ENCODE results near the gene SCN5A.

The SCN5A gene

GRCh38 chr3:38602576-38603250, 46.8 kb downstream of the SCN5A start:
- Histone ChIP-seq H3K4me3 (ENCODE audit: low read length) (no peak overlapping the region), H2BK5ac (ENCODE audit: low read length) (no peak overlapping the region), H3K4me2 (ENCODE audit: low read length) (no peak overlapping the region), H3K56ac (ENCODE audit: low read length) (no peak overlapping the region), H3K36me3 (ENCODE audit: control insufficient read depth, insufficient read depth, low read length) (no peaks in the 10 kb centered on the region), H3K79me1 (ENCODE audit: low read length) (no peaks in the 10 kb centered on the region), H3K18ac (ENCODE audit: low read length) (no peak overlapping the region), H3K4me1 (ENCODE audit: control insufficient read depth, low read depth, low read length) (peaks cover 1% of the 10 kb centered on the region), H3K4ac (ENCODE audit: low read depth, low read length) (no peak overlapping the region), H4K5ac (ENCODE audit: low read length) (no peak overlapping the region), H3K27ac (ENCODE audit: low read depth, low read length) (no peak overlapping the region), H3K27me3 (ENCODE audit: insufficient read depth, low read length, poor library complexity) (no peaks in the 10 kb centered on the region), H4K8ac (ENCODE audit: low read depth, low read length) (no peak overlapping the region), H3K23ac (ENCODE audit: low read length) (no peak overlapping the region), H3K9ac (ENCODE audit: low read length) (no peak overlapping the region), H3K79me2 (ENCODE audit: control insufficient read depth, insufficient read depth, low read length) (no peaks in the 10 kb centered on the region), H2BK15ac (replicated peaks; ENCODE audit: low read depth) (no peak overlapping the region), H2BK120ac (ENCODE audit: low read depth, low read length) (no peak overlapping the region), H2AK5ac (ENCODE audit: low read length) (no peak overlapping the region)
- WGBS (ENCODE audit: extremely low coverage, insufficient coverage, low lambda C conversion rate) = no CpG with 5 or more reads among the region's 7 CpGs
- DNase-seq = no peak

- no CpG with 5 or more reads among the region's 3 CpGs for WGBS (ENCODE audit: extremely low coverage, insufficient coverage, low lambda C conversion rate)
- Histone ChIP-seq H3K27ac (ENCODE audit: low read depth, low read length) (no peak overlapping the region), H2BK5ac (ENCODE audit: low read length) (no peak overlapping the region), H3K56ac (ENCODE audit: low read length) (no peak overlapping the region), H2BK15ac (replicated peaks; ENCODE audit: low read depth) (no peak overlapping the region), H3K18ac (ENCODE audit: low read length) (no peak overlapping the region), H3K27me3 (ENCODE audit: insufficient read depth, low read length, poor library complexity) (no peaks in the 10 kb centered on the region), H2BK120ac (ENCODE audit: low read depth, low read length) (no peak overlapping the region), H4K5ac (ENCODE audit: low read length) (no peak overlapping the region), H3K4me3 (ENCODE audit: low read length) (no peak overlapping the region), H2AK5ac (ENCODE audit: low read length) (no peak overlapping the region), H3K4me1 (ENCODE audit: control insufficient read depth, low read depth, low read length) (peaks cover 1% of the 10 kb centered on the region), H4K8ac (ENCODE audit: low read depth, low read length) (no peak overlapping the region), H3K9ac (ENCODE audit: low read length) (no peak overlapping the region), H3K23ac (ENCODE audit: low read length) (no peak overlapping the region), H3K4me2 (ENCODE audit: low read length) (no peak overlapping the region), H3K79me2 (ENCODE audit: control insufficient read depth, insufficient read depth, low read length) (no peaks in the 10 kb centered on the region), H3K4ac (ENCODE audit: low read depth, low read length) (no peak overlapping the region), H3K36me3 (ENCODE audit: control insufficient read depth, insufficient read depth, low read length) (no peaks in the 10 kb centered on the region), H3K79me1 (ENCODE audit: low read length) (no peaks in the 10 kb centered on the region)
- peak; percentile 66 for DNase-seq
Observed at GRCh38 chr3:38601956-38602550, 47.4 kb downstream of the SCN5A start.

- H3K18ac ChIP-seq (ENCODE audit: low read length) = no peak overlapping the region
- WGBS (ENCODE audit: extremely low coverage, insufficient coverage, low lambda C conversion rate) = no CpG with 5 or more reads among the region's 1 CpG
- H3K4me3 ChIP-seq (ENCODE audit: low read length) = no peak overlapping the region
- no peak overlapping the region for H2BK120ac ChIP-seq (ENCODE audit: low read depth, low read length)
- peak; percentile 39 for DNase-seq
- no peaks in the 10 kb centered on the region for H3K79me2 ChIP-seq (ENCODE audit: control insufficient read depth, insufficient read depth, low read length)
- no peak overlapping the region for H3K56ac ChIP-seq (ENCODE audit: low read length)
- no peaks in the 10 kb centered on the region for H3K36me3 ChIP-seq (ENCODE audit: control insufficient read depth, insufficient read depth, low read length)
- peaks cover 1% of the 10 kb centered on the region for H3K4me1 ChIP-seq (ENCODE audit: control insufficient read depth, low read depth, low read length)
- no peak overlapping the region for H3K23ac ChIP-seq (ENCODE audit: low read length)
- H3K79me1 ChIP-seq (ENCODE audit: low read length) = no peaks in the 10 kb centered on the region
- H4K5ac ChIP-seq (ENCODE audit: low read length) = no peak overlapping the region
- H2AK5ac ChIP-seq (ENCODE audit: low read length) = no peak overlapping the region
- no peak overlapping the region for H3K4ac ChIP-seq (ENCODE audit: low read depth, low read length)
- H4K8ac ChIP-seq (ENCODE audit: low read depth, low read length) = no peak overlapping the region
- H3K4me2 ChIP-seq (ENCODE audit: low read length) = no peak overlapping the region
- H3K9ac ChIP-seq (ENCODE audit: low read length) = no peak overlapping the region
- no peak overlapping the region for H2BK15ac ChIP-seq (replicated peaks; ENCODE audit: low read depth)
- no peaks in the 10 kb centered on the region for H3K27me3 ChIP-seq (ENCODE audit: insufficient read depth, low read length, poor library complexity)
- H3K27ac ChIP-seq (ENCODE audit: low read depth, low read length) = no peak overlapping the region
- H2BK5ac ChIP-seq (ENCODE audit: low read length) = no peak overlapping the region
Observed at GRCh38 chr3:38600551-38600950, 48.9 kb downstream of the SCN5A start.

GRCh38 chr3:38599886-38600285, 49.6 kb downstream of the SCN5A start:
- Histone ChIP-seq H3K18ac (ENCODE audit: low read length) (no peak overlapping the region), H3K4me1 (ENCODE audit: control insufficient read depth, low read depth, low read length) (peaks cover 1% of the 10 kb centered on the region), H3K4me3 (ENCODE audit: low read length) (no peak overlapping the region), H3K4me2 (ENCODE audit: low read length) (no peak overlapping the region), H4K8ac (ENCODE audit: low read depth, low read length) (no peak overlapping the region), H3K79me2 (ENCODE audit: control insufficient read depth, insufficient read depth, low read length) (no peaks in the 10 kb centered on the region), H3K4ac (ENCODE audit: low read depth, low read length) (no peak overlapping the region), H3K9ac (ENCODE audit: low read length) (no peak overlapping the region), H3K79me1 (ENCODE audit: low read length) (no peaks in the 10 kb centered on the region), H3K27me3 (ENCODE audit: insufficient read depth, low read length, poor library complexity) (no peaks in the 10 kb centered on the region), H2BK5ac (ENCODE audit: low read length) (no peak overlapping the region), H2BK120ac (ENCODE audit: low read depth, low read length) (no peak overlapping the region), H3K56ac (ENCODE audit: low read length) (no peak overlapping the region), H2AK5ac (ENCODE audit: low read length) (no peak overlapping the region), H2BK15ac (replicated peaks; ENCODE audit: low read depth) (no peak overlapping the region), H3K36me3 (ENCODE audit: control insufficient read depth, insufficient read depth, low read length) (no peaks in the 10 kb centered on the region), H4K5ac (ENCODE audit: low read length) (no peak overlapping the region), H3K27ac (ENCODE audit: low read depth, low read length) (no peak overlapping the region), H3K23ac (ENCODE audit: low read length) (no peak overlapping the region)
- WGBS (ENCODE audit: extremely low coverage, insufficient coverage, low lambda C conversion rate) = no CpG with 5 or more reads among the region's 2 CpGs
- no peak for DNase-seq

- DNase-seq = no peak
- H2BK15ac ChIP-seq (replicated peaks; ENCODE audit: low read depth) = no peak overlapping the region
- no peak overlapping the region for H3K4ac ChIP-seq (ENCODE audit: low read depth, low read length)
- H2AK5ac ChIP-seq (ENCODE audit: low read length) = no peak overlapping the region
- no peak overlapping the region for H3K56ac ChIP-seq (ENCODE audit: low read length)
- no peak overlapping the region for H2BK5ac ChIP-seq (ENCODE audit: low read length)
- H3K4me1 ChIP-seq (ENCODE audit: control insufficient read depth, low read depth, low read length) = peaks cover 1% of the 10 kb centered on the region
- H3K9ac ChIP-seq (ENCODE audit: low read length) = no peak overlapping the region
- no peak overlapping the region for H3K4me3 ChIP-seq (ENCODE audit: low read length)
- H3K18ac ChIP-seq (ENCODE audit: low read length) = no peak overlapping the region
- no peak overlapping the region for H4K8ac ChIP-seq (ENCODE audit: low read depth, low read length)
- H3K79me2 ChIP-seq (ENCODE audit: control insufficient read depth, insufficient read depth, low read length) = no peaks in the 10 kb centered on the region
- H3K79me1 ChIP-seq (ENCODE audit: low read length) = no peaks in the 10 kb centered on the region
- no peak overlapping the region for H3K27ac ChIP-seq (ENCODE audit: low read depth, low read length)
- no peak overlapping the region for H4K5ac ChIP-seq (ENCODE audit: low read length)
- H2BK120ac ChIP-seq (ENCODE audit: low read depth, low read length) = no peak overlapping the region
- no peaks in the 10 kb centered on the region for H3K27me3 ChIP-seq (ENCODE audit: insufficient read depth, low read length, poor library complexity)
- no peak overlapping the region for H3K23ac ChIP-seq (ENCODE audit: low read length)
- WGBS (ENCODE audit: extremely low coverage, insufficient coverage, low lambda C conversion rate) = no CpG with 5 or more reads among the region's 13 CpGs
- no peak overlapping the region for H3K4me2 ChIP-seq (ENCODE audit: low read length)
- H3K36me3 ChIP-seq (ENCODE audit: control insufficient read depth, insufficient read depth, low read length) = no peaks in the 10 kb centered on the region
Observed at GRCh38 chr3:38598791-38599190, 50.7 kb downstream of the SCN5A start.
